Coronary artery (tissue), 2 donors: ENCODE data around the gene SLC10A6.

Experiments
- DNase-seq: peaks from one replicate; pipeline ENCODE4 v3.0.0-alpha.2; 2017; ENCODE audit warnings: low spot score
- H3K27ac ChIP-seq, 2 donors: fragments of 200-600 bp; sonication (generic); one replicate each; pipeline ENCODE4 v1.5.1; 2016 to 2019
- H3K4me3 ChIP-seq: fragments of 200-600 bp; sonication (generic); 2 replicates; pipeline ENCODE4 v1.5.1; 2016; ENCODE audit warnings: mild to moderate bottlenecking, moderate library complexity
- CTCF ChIP-seq: fragments of 200-600 bp; sonication (generic); IDR thresholded peaks from one replicate; pipeline ENCODE4 v1.5.1; 2019; ENCODE audit warnings: antibody characterized with exemption

Gene SLC10A6

GRCh38 chr4:86848732-86849619 is at the start of gene SLC10A6:
Gene SLC10A6, minus strand, starts transcription at chr4:86849384. Its CDS starts 269 bp downstream, at chr4:86849115.
- H3K27ac ChIP-seq, result peak within 1 kb of the TSS in 1 of 2 donors; percentile 50
- DNase-seq, result no peak
- no peak for TF ChIP-seq CTCF
- H3K4me3 ChIP-seq, result peak within 1 kb of the TSS; percentile 33

GRCh38 chr4:86898562-86898961 is 49.4 kb upstream of the SLC10A6 start:
- DNase-seq, result no peak
- no peak for TF ChIP-seq CTCF
- no peak overlapping the region for H3K27ac ChIP-seq
- no peak overlapping the region for H3K4me3 ChIP-seq

- TF ChIP-seq CTCF, result no peak
- DNase-seq, result no peak
- H3K4me3 ChIP-seq, result no peak overlapping the region
- H3K27ac ChIP-seq, result no peak overlapping the region
Measured at GRCh38 chr4:86896596-86896995, 47.4 kb upstream of the SLC10A6 start.

GRCh38 chr4:86895692-86896488 is 46.7 kb upstream of the SLC10A6 start:
- peak; percentile 54 for TF ChIP-seq CTCF
- no peak for DNase-seq
- Histone ChIP-seq H3K4me3 (no peak overlapping the region), H3K27ac (no peak overlapping the region)

GRCh38 chr4:86894455-86894854 is 45.3 kb upstream of the SLC10A6 start:
- Histone ChIP-seq H3K4me3 (no peak overlapping the region), H3K27ac (no peak overlapping the region)
- no peak for TF ChIP-seq CTCF
- no peak for DNase-seq

- DNase-seq, result no peak
- Histone ChIP-seq H3K27ac (no peak overlapping the region), H3K4me3 (peak overlapping the region; percentile 84)
- no peak for TF ChIP-seq CTCF
Measured at GRCh38 chr4:86893136-86893535, 44.0 kb upstream of the SLC10A6 start.
